ENCODE data around the gene IL16. TPM values are rescaled to one million over a fixed set of nuclear protein-coding genes. Genes with fewer than 3 reads are reported as not detected.

The IL16 gene
- total and polyA plus RNA-seq, 4 donors = 1.9 to 6.9 (median 4.4) TPM

DNA sequence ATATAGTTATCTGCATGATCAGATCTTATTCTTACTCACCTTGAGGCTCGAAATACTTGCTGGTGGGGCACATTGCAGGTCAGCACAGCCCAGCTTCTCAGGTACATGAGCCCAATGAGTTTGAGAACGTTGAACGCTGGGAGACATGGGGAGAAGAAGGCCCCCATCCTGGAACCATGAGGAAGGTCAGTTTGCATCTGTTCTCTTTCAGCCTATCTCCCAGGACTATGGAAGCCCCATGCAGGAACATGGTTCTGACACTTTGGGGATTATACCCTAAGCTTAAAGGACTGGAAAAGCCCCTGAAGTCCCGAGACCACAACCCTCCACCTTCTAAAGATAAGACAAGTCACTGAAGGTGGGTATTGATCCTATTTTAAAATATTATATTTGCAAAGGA is 144.7 kb downstream of the IL16 start:
- Histone ChIP-seq H3K27ac (ENCODE audit: low read depth in 1 of 2, low read length in 2 of 2) (no peak overlapping the region), H3K4me1 (ENCODE audit: control insufficient read depth in 4 of 4, insufficient read depth in 4 of 4, low read length in 3 of 4) (no peaks in the 10 kb centered on the region), H3K9me3 (ENCODE audit: control insufficient read depth in 4 of 4, low read length in 3 of 4) (no peaks in the 10 kb centered on the region), H3K36me3 (ENCODE audit: control insufficient read depth in 4 of 4, insufficient read depth in 3 of 4, low read depth in 1 of 4, low read length in 3 of 4) (peaks cover 0 to 5% (median 0%) of the 10 kb centered on the region in 4 donors), H3K4me3 (ENCODE audit: low read depth in 1 of 3, low read length in 3 of 3) (no peak overlapping the region), H3K27me3 (ENCODE audit: control insufficient read depth in 4 of 4, insufficient read depth in 4 of 4, low read length in 3 of 4) (no peaks in the 10 kb centered on the region), H3K9ac (ENCODE audit: low read depth in 1 of 2, low read length in 2 of 2) (no peak overlapping the region)
- no peak for TF ChIP-seq RXRA (IDR thresholded peaks at IDR 0.05)
- no peak for TF ChIP-seq FOXA2 (IDR thresholded peaks at IDR 0.05)
- TF ChIP-seq GABPA (IDR thresholded peaks at IDR 0.05 in 1 of 2, conservative IDR thresholded peaks at IDR 0.05 in 1 of 2) = no peak
- TF ChIP-seq HNF4G (IDR thresholded peaks at IDR 0.05) = no peak
- TF ChIP-seq FOXA1 (IDR thresholded peaks at IDR 0.05) = no peak
- TF ChIP-seq JUND (IDR thresholded peaks at IDR 0.05) = no peak
- TF ChIP-seq NR2F2 (IDR thresholded peaks at IDR 0.05) = no peak
- no peak for TF ChIP-seq TAF1 (conservative IDR thresholded peaks at IDR 0.05)
- no peak for TF ChIP-seq RAD21 (IDR thresholded peaks at IDR 0.05)
- no peak for TF ChIP-seq EGR1 (IDR thresholded peaks at IDR 0.05; ENCODE audit: low read depth in 2 of 2)
- TF ChIP-seq YY1 (IDR thresholded peaks at IDR 0.05) = no peak
- no peak for DNase-seq (ENCODE audit: low spot score)
- 94% methylated on average over 4 of the region's 4 CpGs for WGBS

- no peak overlapping the region for H3K27ac ChIP-seq (ENCODE audit: low read depth in 1 of 2, low read length in 2 of 2)
- TF ChIP-seq FOXA2 (IDR thresholded peaks at IDR 0.05) (no peak), RXRA (IDR thresholded peaks at IDR 0.05) (no peak), NR2F2 (IDR thresholded peaks at IDR 0.05) (no peak), JUND (IDR thresholded peaks at IDR 0.05) (no peak), GABPA (IDR thresholded peaks at IDR 0.05 in 1 of 2, conservative IDR thresholded peaks at IDR 0.05 in 1 of 2) (no peak), YY1 (IDR thresholded peaks at IDR 0.05) (no peak), SP1 (IDR thresholded peaks at IDR 0.05) (no peak)
- no peak overlapping the region for H3K4me3 ChIP-seq (ENCODE audit: low read depth in 1 of 3, low read length in 3 of 3)
- no peaks in the 10 kb centered on the region for H3K4me1 ChIP-seq (ENCODE audit: control insufficient read depth in 4 of 4, insufficient read depth in 4 of 4, low read length in 3 of 4)
- H3K27me3 ChIP-seq (ENCODE audit: control insufficient read depth in 4 of 4, insufficient read depth in 4 of 4, low read length in 3 of 4) = no peaks in the 10 kb centered on the region
- DNase-seq (ENCODE audit: low spot score) = no peak
- H3K9me3 ChIP-seq (ENCODE audit: control insufficient read depth in 4 of 4, low read length in 3 of 4) = no peaks in the 10 kb centered on the region
- no peak overlapping the region for H3K9ac ChIP-seq (ENCODE audit: low read depth in 1 of 2, low read length in 2 of 2)
- WGBS = 95% methylated on average over 4 of the region's 4 CpGs
- peaks cover 0 to 5% (median 2%) of the 10 kb centered on the region in 4 donors for H3K36me3 ChIP-seq (ENCODE audit: control insufficient read depth in 4 of 4, insufficient read depth in 3 of 4, low read depth in 1 of 4, low read length in 3 of 4)
Observed at GRCh38 chr15:81343371-81343770, 146.7 kb downstream of the IL16 start.

GRCh38 chr15:81346611-81347010 is 149.9 kb downstream of the IL16 start:
- TF ChIP-seq MAX (IDR thresholded peaks at IDR 0.05) (no peak), YY1 (IDR thresholded peaks at IDR 0.05) (no peak), TAF1 (conservative IDR thresholded peaks at IDR 0.05) (no peak), GABPA (IDR thresholded peaks at IDR 0.05 in 1 of 2, conservative IDR thresholded peaks at IDR 0.05 in 1 of 2) (no peak), FOXA2 (IDR thresholded peaks at IDR 0.05) (no peak), HNF4A (conservative IDR thresholded peaks at IDR 0.05) (no peak), JUND (IDR thresholded peaks at IDR 0.05) (no peak), ZBTB33 (IDR thresholded peaks at IDR 0.05) (no peak), RAD21 (IDR thresholded peaks at IDR 0.05) (no peak), HNF4G (IDR thresholded peaks at IDR 0.05) (no peak), RXRA (IDR thresholded peaks at IDR 0.05) (no peak), NR2F2 (IDR thresholded peaks at IDR 0.05) (no peak), FOXA1 (IDR thresholded peaks at IDR 0.05) (no peak), SP1 (IDR thresholded peaks at IDR 0.05) (no peak), EGR1 (IDR thresholded peaks at IDR 0.05; ENCODE audit: low read depth in 2 of 2) (no peak)
- TF ChIP-seq, protein P1, sequence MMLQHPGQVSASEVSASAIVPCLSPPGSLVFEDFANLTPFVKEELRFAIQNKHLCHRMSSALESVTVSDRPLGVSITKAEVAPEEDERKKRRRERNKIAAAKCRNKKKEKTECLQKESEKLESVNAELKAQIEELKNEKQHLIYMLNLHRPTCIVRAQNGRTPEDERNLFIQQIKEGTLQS (IDR thresholded peaks at IDR 0.05) = no peak
- TF ChIP-seq, protein P2, sequence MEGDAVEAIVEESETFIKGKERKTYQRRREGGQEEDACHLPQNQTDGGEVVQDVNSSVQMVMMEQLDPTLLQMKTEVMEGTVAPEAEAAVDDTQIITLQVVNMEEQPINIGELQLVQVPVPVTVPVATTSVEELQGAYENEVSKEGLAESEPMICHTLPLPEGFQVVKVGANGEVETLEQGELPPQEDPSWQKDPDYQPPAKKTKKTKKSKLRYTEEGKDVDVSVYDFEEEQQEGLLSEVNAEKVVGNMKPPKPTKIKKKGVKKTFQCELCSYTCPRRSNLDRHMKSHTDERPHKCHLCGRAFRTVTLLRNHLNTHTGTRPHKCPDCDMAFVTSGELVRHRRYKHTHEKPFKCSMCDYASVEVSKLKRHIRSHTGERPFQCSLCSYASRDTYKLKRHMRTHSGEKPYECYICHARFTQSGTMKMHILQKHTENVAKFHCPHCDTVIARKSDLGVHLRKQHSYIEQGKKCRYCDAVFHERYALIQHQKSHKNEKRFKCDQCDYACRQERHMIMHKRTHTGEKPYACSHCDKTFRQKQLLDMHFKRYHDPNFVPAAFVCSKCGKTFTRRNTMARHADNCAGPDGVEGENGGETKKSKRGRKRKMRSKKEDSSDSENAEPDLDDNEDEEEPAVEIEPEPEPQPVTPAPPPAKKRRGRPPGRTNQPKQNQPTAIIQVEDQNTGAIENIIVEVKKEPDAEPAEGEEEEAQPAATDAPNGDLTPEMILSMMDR (IDR thresholded peaks at IDR 0.05; ENCODE audit: low read depth, low read length, missing input control) = no peak
- TF ChIP-seq, protein P3, sequence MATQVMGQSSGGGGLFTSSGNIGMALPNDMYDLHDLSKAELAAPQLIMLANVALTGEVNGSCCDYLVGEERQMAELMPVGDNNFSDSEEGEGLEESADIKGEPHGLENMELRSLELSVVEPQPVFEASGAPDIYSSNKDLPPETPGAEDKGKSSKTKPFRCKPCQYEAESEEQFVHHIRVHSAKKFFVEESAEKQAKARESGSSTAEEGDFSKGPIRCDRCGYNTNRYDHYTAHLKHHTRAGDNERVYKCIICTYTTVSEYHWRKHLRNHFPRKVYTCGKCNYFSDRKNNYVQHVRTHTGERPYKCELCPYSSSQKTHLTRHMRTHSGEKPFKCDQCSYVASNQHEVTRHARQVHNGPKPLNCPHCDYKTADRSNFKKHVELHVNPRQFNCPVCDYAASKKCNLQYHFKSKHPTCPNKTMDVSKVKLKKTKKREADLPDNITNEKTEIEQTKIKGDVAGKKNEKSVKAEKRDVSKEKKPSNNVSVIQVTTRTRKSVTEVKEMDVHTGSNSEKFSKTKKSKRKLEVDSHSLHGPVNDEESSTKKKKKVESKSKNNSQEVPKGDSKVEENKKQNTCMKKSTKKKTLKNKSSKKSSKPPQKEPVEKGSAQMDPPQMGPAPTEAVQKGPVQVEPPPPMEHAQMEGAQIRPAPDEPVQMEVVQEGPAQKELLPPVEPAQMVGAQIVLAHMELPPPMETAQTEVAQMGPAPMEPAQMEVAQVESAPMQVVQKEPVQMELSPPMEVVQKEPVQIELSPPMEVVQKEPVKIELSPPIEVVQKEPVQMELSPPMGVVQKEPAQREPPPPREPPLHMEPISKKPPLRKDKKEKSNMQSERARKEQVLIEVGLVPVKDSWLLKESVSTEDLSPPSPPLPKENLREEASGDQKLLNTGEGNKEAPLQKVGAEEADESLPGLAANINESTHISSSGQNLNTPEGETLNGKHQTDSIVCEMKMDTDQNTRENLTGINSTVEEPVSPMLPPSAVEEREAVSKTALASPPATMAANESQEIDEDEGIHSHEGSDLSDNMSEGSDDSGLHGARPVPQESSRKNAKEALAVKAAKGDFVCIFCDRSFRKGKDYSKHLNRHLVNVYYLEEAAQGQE (IDR thresholded peaks at IDR 0.05) = no peak
- 77% methylated on average over 2 of the region's 2 CpGs for WGBS
- H3K4me1 ChIP-seq (ENCODE audit: control insufficient read depth in 4 of 4, insufficient read depth in 4 of 4, low read length in 3 of 4) = no peaks in the 10 kb centered on the region
- DNase-seq (ENCODE audit: low spot score) = no peak
- no peak overlapping the region for H3K27ac ChIP-seq (ENCODE audit: low read depth in 1 of 2, low read length in 2 of 2)
- no peaks in the 10 kb centered on the region for H3K9me3 ChIP-seq (ENCODE audit: control insufficient read depth in 4 of 4, low read length in 3 of 4)
- peaks cover 0 to 5% (median 2%) of the 10 kb centered on the region in 4 donors for H3K36me3 ChIP-seq (ENCODE audit: control insufficient read depth in 4 of 4, insufficient read depth in 3 of 4, low read depth in 1 of 4, low read length in 3 of 4)
- H3K4me3 ChIP-seq (ENCODE audit: low read depth in 1 of 3, low read length in 3 of 3) = no peak overlapping the region
- H3K9ac ChIP-seq (ENCODE audit: low read depth in 1 of 2, low read length in 2 of 2) = no peak overlapping the region
- H3K27me3 ChIP-seq (ENCODE audit: control insufficient read depth in 4 of 4, insufficient read depth in 4 of 4, low read length in 3 of 4) = no peaks in the 10 kb centered on the region

Data from liver (tissue), 9 donors.